GM12875 (cell line): Measurements from ENCODE around the gene SLC30A9.

ENCODE experiments used
- H3K4me3 ChIP-seq: one replicate; pipeline ENCODE4 v1.5.1; 2011; ENCODE audit warnings: low read depth, low read length, control low read depth
- CTCF ChIP-seq: IDR thresholded peaks from 2 replicates; pipeline ENCODE4 v1.5.1; 2011; ENCODE audit warnings: low read depth, mild to moderate bottlenecking, control low read depth, inconsistent platforms, low read length, moderate library complexity, borderline replicate concordance; ENCODE audit not compliant: insufficient read depth

SLC30A9 gene

DNA sequence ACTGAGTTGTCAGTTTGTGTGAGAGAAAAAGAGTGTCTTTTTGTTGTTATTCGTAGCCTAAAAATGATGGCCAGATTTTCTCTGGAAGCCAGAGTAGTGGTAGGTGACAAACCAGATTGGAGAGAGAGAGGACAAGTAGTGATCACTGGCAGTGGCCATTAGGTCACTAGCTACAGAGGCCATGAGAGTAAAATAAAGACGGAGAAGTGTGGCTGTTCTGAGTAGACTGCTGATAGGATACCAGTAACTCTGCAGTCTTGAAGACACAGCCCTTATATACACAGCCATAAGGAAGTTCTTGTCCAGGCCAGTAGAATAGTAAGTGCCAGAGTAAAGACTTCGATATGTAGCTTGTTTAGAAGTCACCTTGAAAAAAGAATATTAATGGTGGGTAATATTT lies 7.7 kb downstream of the SLC30A9 start:
- H3K4me3 ChIP-seq: no peak overlapping the region
- no peak for TF ChIP-seq CTCF

GRCh38 chr4:41999321-41999720 lies 9.0 kb downstream of the SLC30A9 start:
- no peak overlapping the region for H3K4me3 ChIP-seq
- TF ChIP-seq CTCF: no peak

DNA sequence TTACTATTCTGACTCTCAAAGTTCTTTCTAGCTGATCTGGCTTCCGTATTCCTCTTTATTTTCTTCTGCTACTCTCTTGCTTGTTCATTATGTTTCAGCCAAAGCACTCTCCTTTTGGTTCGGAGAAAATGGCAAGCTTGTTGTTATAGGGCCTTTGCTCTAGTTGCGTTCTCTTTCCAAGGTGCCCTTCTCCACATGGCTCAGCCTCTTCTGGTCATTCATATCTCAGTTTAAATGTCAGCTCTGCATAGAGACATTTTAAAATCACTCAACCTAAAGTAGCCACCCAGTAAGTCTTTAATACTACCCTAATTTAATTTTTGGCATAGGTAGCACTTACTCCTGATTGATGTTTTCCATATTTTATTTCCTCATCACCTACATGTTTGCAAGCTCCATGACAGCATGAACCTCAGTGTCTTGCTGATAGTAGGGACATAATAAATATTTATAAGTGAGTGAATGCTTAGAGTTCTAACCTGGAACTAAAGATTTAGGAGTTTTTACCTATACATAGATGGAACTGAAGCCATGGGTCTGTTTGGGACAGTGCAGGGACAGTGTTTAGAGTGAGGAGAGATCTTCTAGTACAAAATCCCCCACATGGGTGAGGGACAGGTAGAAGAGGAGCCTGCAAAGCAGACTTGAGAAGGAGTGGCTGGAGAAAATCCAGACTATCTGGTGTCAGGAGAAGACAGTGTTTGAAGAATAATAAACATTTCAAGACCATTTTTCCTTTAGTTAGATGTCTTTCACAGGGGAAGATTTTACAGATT lies 17.9 kb downstream of the SLC30A9 start:
- TF ChIP-seq CTCF: no peak
- H3K4me3 ChIP-seq: no peak overlapping the region

- no peak overlapping the region for H3K4me3 ChIP-seq
Measured at GRCh38 chr4:42015438-42015837, 25.1 kb downstream of the SLC30A9 start.

DNA sequence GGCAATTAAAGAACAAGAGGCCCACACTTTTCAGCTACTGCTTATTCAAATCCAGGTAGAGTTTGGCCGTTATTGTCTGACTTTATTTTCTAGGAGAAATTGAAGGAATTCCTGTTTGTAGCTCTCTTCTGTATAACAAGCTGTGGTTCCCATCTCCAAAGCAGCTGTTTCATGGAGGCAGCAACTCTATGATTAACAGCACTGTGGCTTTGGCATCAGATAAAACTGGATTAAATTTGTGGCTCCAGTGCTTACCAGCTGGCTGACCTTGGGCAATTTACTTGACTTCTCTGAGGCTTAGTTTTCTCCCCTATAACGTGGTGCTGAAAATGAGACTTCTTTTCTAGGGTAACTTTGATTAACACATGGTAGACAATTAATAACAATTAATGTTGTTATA lies 28.1 kb downstream of the SLC30A9 start:
- H3K4me3 ChIP-seq: no peak overlapping the region
- TF ChIP-seq CTCF: no peak

More at GRCh38 chr4:42015438-42015837, 25.1 kb downstream of the SLC30A9 start:
- TF ChIP-seq CTCF: no peak

DNA sequence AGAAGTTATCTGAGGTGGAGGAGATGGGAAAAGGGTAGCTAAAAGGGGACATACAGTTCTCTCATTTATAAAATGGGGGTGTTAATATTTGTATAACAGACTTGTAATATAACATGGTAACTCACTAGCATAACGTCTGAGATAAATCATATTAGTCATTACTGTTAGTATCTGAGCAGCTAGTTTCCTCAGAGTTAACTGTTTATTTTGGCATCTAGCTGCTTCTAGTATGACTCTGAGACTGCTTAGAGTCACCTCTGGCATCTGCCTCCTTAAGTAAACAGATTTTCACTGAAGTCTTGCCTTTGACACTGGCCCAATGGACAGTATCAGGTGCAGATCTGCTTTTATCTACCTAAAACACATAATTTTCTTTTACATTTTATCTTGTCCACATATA lies 58.1 kb downstream of the SLC30A9 start:
- no peak overlapping the region for H3K4me3 ChIP-seq
- TF ChIP-seq CTCF: no peak

DNA sequence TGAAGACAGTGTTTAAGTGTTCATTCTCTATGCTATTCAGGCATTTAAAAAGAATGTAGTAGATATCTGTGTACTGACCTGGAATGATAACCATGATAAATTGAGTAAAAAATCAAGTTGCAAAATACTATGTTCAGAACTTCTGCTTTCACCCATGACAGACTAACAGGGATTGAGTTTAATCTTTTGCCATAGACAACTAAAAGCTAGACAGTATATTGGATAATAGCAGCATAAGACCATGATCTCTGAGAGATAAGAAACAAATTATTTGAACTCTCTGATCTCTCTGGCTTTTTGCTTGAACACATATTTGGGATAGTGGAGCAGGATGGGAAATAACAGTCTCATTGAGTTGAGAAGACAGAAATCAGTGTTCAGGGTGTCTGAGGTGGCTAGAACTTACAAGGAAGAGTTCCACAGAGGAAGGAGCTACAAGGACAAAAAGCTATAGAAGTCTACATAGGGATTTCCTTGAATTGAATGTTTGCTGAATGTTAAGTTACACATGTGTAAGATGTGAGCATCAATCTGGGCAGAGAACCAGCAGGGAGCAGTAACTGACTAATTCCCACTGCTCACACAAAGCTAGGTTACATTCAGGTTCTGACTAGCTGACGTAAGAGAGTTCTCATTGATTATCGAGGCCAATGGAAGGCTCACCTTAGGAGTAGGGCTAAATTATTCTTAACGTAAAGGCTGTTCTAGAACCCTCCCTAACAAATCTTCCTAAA lies 60.4 kb downstream of the SLC30A9 start:
- H3K4me3 ChIP-seq: no peak overlapping the region
- no peak for TF ChIP-seq CTCF
